CD4-positive, alpha-beta T cell treated with Interleukin-17A for 1 hour (primary cell): Measurements from ENCODE around the gene P2RX4.
"Not testable (repeated sequence)": the region's sequence is repeated elsewhere in the genome, so short reads cannot be mapped to it uniquely, and the experiment has no call there.

Source experiments
- DNase-seq: peaks from one replicate; pipeline ENCODE4 v3.0.0-alpha.2; 2020

Gene P2RX4

DNA sequence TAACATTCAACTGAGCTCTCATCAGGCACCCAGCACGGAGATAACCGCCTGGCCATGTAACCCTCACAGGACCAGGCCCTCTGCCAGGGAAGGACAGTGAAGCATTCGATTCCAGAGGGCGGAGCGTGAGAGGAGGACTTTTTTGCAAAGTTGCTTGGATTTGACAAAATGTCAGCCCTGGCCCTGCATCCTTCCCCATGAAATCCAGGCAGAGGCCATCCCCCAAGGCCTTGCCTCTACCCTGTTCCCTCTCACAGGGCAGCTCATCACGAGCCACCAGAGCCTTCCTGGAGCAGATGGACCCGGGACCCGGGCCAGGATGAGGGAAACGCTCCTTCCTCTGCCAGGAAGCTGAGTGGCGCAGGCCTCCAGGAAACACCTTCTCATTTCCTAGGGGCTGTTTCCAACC, 69.6 kb downstream of the P2RX4 start:
- DNase-seq: no peak

- not testable (repeated sequence) for DNase-seq
Observed at GRCh38 chr12:121280531-121280930, 70.6 kb downstream of the P2RX4 start.

GRCh38 chr12:121281116-121281515, 71.2 kb downstream of the P2RX4 start:
- not testable (repeated sequence) for DNase-seq

DNA sequence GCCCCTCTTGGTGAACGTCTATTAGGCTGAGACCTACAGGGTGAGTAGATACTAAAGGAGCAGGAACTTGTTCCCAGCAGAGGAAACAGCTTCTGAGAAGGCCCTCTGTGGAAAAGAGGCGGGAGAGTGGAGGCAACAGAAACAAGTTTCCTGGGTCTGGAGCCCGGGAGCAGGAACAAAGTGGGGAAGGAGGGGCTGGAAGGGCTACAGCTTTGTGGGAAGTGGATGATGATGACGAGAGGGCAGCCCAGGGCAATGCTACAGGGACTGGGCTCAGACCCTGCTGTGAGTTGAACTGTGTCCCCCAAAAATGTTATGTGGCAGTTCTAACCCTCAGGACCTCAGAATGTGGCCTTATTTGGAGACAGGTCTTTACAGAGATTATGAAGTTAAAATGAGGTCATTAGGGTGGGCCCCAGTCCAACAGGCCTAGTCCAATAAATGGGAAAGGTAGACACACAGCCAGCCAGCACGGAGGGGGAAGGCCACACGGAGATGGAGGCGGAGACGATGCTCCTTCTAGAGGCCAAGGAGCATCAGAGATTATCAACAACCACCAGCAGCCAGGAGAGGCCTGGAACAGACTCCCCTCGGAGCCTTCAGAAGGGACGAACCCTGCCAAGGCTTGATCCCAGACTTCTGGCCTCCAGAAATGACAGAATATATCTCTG, 72.3 kb downstream of the P2RX4 start:
- DNase-seq: no peak

- DNase-seq: not testable (repeated sequence)
Observed at GRCh38 chr12:121282910-121283309, 73.0 kb downstream of the P2RX4 start.

GRCh38 chr12:121283388-121283787, 73.5 kb downstream of the P2RX4 start:
- DNase-seq: no peak
